ENCODE measurements around the gene OR9A4. TPM values are rescaled to one million over a fixed set of nuclear protein-coding genes. Genes with fewer than 3 reads are reported as not detected.
A peak's percentile ranks its signal among the peaks of the same experiment; 100 is the strongest.

Gene OR9A4
- total and polyA plus RNA-seq, 4 donors, result 0.11 to 0.30 TPM; not detected in 2

DNA sequence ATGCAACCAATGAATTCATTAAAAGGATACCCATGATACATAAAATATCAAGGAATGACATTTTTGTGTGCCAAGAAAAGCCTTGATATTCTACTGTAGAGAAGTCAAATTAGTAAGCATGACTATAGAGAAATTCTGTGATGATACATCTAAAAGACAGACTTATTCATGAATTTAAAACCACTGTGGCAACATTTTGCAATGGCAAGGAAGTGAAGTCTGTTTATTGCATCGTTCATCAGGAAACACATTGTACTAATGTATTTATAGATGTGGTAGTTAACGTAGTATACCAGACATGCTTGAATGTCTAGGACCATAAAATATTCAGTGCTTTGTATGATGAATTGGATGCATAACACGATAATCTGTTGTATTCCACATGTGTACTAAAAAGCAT, 39.9 kb downstream of the OR9A4 start:
- no peak overlapping the region for H3K4me3 ChIP-seq (ENCODE audit: low read depth, low read length)
- no peaks in the 10 kb centered on the region for H3K4me1 ChIP-seq (ENCODE audit: control insufficient read depth, insufficient read depth, low read length)
- 80% methylated on average over 2 of the region's 3 CpGs for WGBS (ENCODE audit: insufficient coverage)
- no peaks in the 10 kb centered on the region for H3K27me3 ChIP-seq (ENCODE audit: control insufficient read depth, insufficient read depth, low read length)
- no peak overlapping the region for H3K27ac ChIP-seq (ENCODE audit: low read depth, low read length)
- DNase-seq (ENCODE audit: low read depth in 4 of 6, low spot score in 6 of 6), result peak in 1 of 6 donors; percentile 32
- no peaks in the 10 kb centered on the region for H3K36me3 ChIP-seq (ENCODE audit: control insufficient read depth, insufficient read depth, low read length)
- no peaks in the 10 kb centered on the region for H3K9me3 ChIP-seq (ENCODE audit: control insufficient read depth, insufficient read depth, low read length)

DNA sequence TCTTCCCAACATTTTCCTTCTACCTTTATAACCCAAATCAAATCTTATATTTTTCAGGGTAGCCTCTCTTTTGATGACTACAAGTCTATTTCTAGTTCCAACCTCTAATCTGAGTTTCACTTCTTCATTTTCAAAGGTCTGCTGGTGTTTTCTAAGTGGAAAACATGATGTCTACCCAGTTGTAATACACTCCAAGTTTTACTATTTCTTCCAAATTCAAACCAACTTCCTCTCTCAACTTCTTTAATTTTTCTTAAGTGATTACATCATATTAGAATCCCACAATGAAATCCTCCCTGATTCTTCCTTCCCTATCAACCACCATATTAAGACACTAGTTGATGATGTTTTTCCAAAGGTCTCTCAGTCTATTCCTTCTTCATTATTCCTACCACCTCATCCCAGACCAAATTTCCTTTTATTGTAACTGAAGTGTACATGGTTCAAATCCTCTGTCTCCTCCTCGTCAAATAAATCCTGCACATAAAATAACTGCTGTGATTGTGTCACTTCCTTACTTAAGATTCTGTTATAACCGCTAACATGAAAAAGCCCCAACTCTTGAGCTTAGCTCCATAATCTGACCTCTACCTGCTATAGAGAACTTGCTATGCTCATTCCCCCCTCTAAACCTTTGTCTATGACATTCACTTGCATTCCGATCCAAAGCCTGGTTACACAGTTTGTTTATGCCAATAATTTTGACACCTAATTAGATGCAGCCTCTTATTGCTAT, 44.7 kb downstream of the OR9A4 start:
- DNase-seq (ENCODE audit: low read depth in 4 of 6, low spot score in 6 of 6), result no peak
- no peaks in the 10 kb centered on the region for H3K9me3 ChIP-seq (ENCODE audit: control insufficient read depth, insufficient read depth, low read length)

More for the DNA sequence above, 44.7 kb downstream of the OR9A4 start:
- Histone ChIP-seq H3K36me3 (ENCODE audit: control insufficient read depth, insufficient read depth, low read length) (no peaks in the 10 kb centered on the region), H3K4me3 (ENCODE audit: low read depth, low read length) (no peak overlapping the region), H3K27ac (ENCODE audit: low read depth, low read length) (no peak overlapping the region), H3K27me3 (ENCODE audit: control insufficient read depth, insufficient read depth, low read length) (no peaks in the 10 kb centered on the region), H3K4me1 (ENCODE audit: control insufficient read depth, insufficient read depth, low read length) (no peaks in the 10 kb centered on the region)
- no CpG with 5 or more reads among the region's 3 CpGs for WGBS (ENCODE audit: insufficient coverage)

Other genes starting within 250 kb of the OR9A4 start
- gene DENND11, start 214.2 kb upstream of the OR9A4 start, total RNA-seq, result 10 to 100 TPM; 23.7 to 33.7 TPM
- 10 to 100 TPM; 23.1 to 27.2 TPM for gene DENND11, start 214.2 kb upstream of the OR9A4 start, polyA plus RNA-seq (ENCODE audit: insufficient read length in 2 of 2)
- under 1 TPM; 0.22 to 0.30 TPM for gene WEE2, start 208.0 kb upstream of the OR9A4 start, total RNA-seq
- gene WEE2, start 208.0 kb upstream of the OR9A4 start, polyA plus RNA-seq (ENCODE audit: insufficient read length in 2 of 2), result under 1 TPM; 0.53 to 0.57 TPM
- 100 to 1,000 TPM in 1 of 2 donors, 10 to 100 TPM in 1; 86.5 to 150 TPM for gene SSBP1, start 178.0 kb upstream of the OR9A4 start, total RNA-seq
- 100 to 1,000 TPM; 117 to 119 TPM for gene SSBP1, start 178.0 kb upstream of the OR9A4 start, polyA plus RNA-seq (ENCODE audit: insufficient read length in 2 of 2)
- 1 to 10 TPM; 3.6 to 5.7 TPM for gene TAS2R3, start 152.3 kb upstream of the OR9A4 start, total RNA-seq
- under 1 TPM; 0.33 to 0.40 TPM for gene TAS2R3, start 152.3 kb upstream of the OR9A4 start, polyA plus RNA-seq (ENCODE audit: insufficient read length in 2 of 2)
- gene TAS2R4, start 139.7 kb upstream of the OR9A4 start, total RNA-seq, result 1 to 10 TPM; 3.4 to 4.5 TPM
- gene TAS2R4, start 139.7 kb upstream of the OR9A4 start, polyA plus RNA-seq (ENCODE audit: insufficient read length in 2 of 2), result 1 to 10 TPM; 1.4 to 3.4 TPM
- gene TAS2R5, start 126.2 kb upstream of the OR9A4 start, total RNA-seq, result 1 to 10 TPM; 3.5 to 3.7 TPM
- 1 to 10 TPM; 2.4 to 4.7 TPM for gene TAS2R5, start 126.2 kb upstream of the OR9A4 start, polyA plus RNA-seq (ENCODE audit: insufficient read length in 2 of 2)
- gene PRSS37, start 74.9 kb upstream of the OR9A4 start, total RNA-seq, result not detected
- gene PRSS37, start 74.9 kb upstream of the OR9A4 start, polyA plus RNA-seq (ENCODE audit: insufficient read length in 2 of 2), result under 1 TPM; 0.24 to 0.45 TPM
- gene CLEC5A, start 30.6 kb downstream of the OR9A4 start, total RNA-seq, result 1 to 10 TPM in 1 of 2 donors, under 1 TPM in 1; 0.17 to 2.1 TPM
- gene CLEC5A, start 30.6 kb downstream of the OR9A4 start, polyA plus RNA-seq (ENCODE audit: insufficient read length in 2 of 2), result under 1 TPM in 1 of 2 donors, not detected in 1; 0.05 TPM
- gene TAS2R38, start 57.4 kb downstream of the OR9A4 start, total RNA-seq, result not detected
- gene TAS2R38, start 57.4 kb downstream of the OR9A4 start, polyA plus RNA-seq (ENCODE audit: insufficient read length in 2 of 2), result not detected
- gene MGAM, start 79.5 kb downstream of the OR9A4 start, total RNA-seq, result 1 to 10 TPM in 1 of 2 donors, under 1 TPM in 1; 0.61 to 6.9 TPM
- gene MGAM, start 79.5 kb downstream of the OR9A4 start, polyA plus RNA-seq (ENCODE audit: insufficient read length in 2 of 2), result under 1 TPM; 0.57 to 0.59 TPM
- under 1 TPM; 0.10 to 0.33 TPM for gene MGAM2, start 195.3 kb downstream of the OR9A4 start, total RNA-seq
- gene MGAM2, start 195.3 kb downstream of the OR9A4 start, polyA plus RNA-seq (ENCODE audit: insufficient read length in 2 of 2), result under 1 TPM; 0.14 to 0.24 TPM

Measured in spinal cord (tissue), 10 donors.